NCI-H2029 treated with DMSO at 0.1 percent for 48 hours (cell line): ENCODE measurements around the gene RNF169.
"Not testable (repeated sequence)": the region's sequence is repeated elsewhere in the genome, so short reads cannot be mapped to it uniquely, and the experiment has no call there.

Source experiments
- DNase-seq: peaks from one replicate; lab custom pipeline; 2025; lab: John Stamatoyannopoulos, UW

RNF169 gene

DNA sequence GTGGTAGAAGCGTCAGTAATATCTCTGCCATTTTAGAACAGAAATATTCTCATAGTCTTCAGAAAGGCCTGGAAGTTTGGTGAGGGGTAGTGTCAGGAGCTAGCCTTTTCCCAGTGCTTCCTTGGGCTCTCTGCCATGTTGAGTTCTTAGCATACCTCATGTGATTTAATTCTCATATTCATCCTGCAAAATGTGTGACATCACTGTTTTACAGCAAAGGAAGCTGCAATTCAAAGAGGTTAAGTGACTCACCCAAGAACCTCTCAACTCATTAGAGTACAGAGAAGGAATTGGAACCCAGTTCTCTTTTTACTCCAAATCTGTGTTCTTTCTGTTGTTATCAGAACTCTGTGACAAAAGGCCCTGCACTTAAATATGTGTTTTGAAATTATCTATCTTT, 72.1 kb downstream of the RNF169 start:
- DNase-seq = no peak

- no peak for DNase-seq
Measured at GRCh38 chr11:74822170-74822569, 73.5 kb downstream of the RNF169 start.

- no peak for DNase-seq
Measured at GRCh38 chr11:74824285-74824982, 75.8 kb downstream of the RNF169 start.

DNA sequence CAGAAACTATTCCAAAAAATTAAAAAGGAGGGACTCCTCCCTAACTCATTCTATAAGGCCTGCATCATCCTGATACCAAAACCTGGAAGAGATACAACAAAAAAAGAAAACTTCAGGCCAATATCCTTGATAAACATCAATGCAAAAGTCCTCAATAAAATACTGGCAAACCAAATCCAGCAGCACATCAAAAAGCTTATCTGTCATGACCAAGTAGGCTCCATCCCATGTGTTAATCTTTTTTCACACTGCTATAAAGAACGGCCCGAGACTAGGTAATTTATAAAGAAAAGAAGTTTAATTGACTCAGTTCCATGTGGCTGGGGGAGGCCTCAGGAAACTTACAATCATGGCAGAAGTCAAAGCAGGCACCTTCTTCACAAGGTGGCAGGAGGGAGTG, 76.9 kb downstream of the RNF169 start:
- DNase-seq = not testable (repeated sequence)

- no peak for DNase-seq
Measured at GRCh38 chr11:74826901-74827300, 78.3 kb downstream of the RNF169 start.

DNA sequence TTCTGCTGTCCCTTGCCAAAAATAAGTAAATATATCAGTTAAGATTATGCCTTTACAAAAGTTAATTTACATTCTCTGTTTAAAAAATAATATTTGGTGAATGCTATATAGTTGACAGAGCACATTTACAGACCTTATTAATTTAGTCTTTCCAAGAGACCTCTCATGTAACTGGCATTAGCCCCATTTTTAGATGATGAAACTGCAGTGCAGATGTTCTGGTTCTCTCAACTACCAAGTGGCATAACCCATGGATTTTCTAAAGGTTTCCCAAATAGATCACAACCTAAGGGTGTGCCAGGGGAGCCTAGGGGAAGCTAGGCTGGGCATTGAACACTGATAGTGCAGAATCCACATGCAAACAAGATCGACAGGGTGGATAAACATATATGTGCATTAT, 88.5 kb downstream of the RNF169 start:
- DNase-seq = no peak

GRCh38 chr11:74838188-74838587, 89.5 kb downstream of the RNF169 start:
- no peak for DNase-seq

DNA sequence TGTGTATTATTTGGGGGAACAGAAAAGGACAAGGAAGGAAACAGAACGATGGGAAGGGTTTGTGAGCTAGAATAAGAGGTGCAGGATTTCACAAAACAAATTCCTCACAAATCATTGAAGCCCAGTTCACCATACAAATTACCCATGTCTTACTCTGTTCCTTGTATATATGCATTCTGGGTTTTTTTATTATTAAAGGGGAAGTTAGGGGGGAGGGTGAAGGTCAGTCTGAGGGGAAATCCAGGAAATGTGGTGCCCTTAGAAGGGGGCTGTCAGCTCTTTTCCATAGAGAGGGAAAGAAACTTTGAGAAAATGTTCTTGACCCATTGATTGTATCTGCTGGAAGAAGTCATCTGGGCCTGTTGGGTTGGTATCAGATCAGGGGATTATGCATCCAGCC, 90.8 kb downstream of the RNF169 start:
- DNase-seq = no peak

- DNase-seq = no peak
Measured at GRCh38 chr11:74839971-74840370, 91.3 kb downstream of the RNF169 start.

- no peak for DNase-seq
Measured at GRCh38 chr11:74840486-74840885, 91.8 kb downstream of the RNF169 start.

- DNase-seq = no peak
Measured at GRCh38 chr11:74842967-74843366, 94.3 kb downstream of the RNF169 start.

GRCh38 chr11:74844072-74844471, 95.4 kb downstream of the RNF169 start:
- no peak for DNase-seq

GRCh38 chr11:74844865-74845264, 96.2 kb downstream of the RNF169 start:
- no peak for DNase-seq

GRCh38 chr11:74845978-74846517, 97.4 kb downstream of the RNF169 start:
- DNase-seq = no peak

DNA sequence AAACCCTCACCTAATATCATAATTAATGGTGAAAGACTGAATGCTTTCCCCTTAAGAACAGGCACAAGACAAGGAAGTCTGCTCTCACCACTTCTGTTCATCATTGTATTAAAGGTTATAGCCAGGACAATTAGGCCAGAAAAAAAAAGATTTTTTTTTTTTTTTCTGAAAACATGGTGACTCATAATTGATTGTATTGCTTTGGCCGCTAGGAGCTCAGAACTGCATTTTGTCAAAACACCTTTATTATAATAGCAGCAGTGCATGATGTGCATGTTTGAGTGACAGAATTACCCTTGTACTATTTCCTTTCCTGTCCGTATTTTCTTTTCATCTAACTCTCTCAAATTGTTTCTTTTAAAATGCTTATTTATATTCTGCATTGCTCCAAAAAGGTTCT, 98.1 kb downstream of the RNF169 start:
- no peak for DNase-seq

DNA sequence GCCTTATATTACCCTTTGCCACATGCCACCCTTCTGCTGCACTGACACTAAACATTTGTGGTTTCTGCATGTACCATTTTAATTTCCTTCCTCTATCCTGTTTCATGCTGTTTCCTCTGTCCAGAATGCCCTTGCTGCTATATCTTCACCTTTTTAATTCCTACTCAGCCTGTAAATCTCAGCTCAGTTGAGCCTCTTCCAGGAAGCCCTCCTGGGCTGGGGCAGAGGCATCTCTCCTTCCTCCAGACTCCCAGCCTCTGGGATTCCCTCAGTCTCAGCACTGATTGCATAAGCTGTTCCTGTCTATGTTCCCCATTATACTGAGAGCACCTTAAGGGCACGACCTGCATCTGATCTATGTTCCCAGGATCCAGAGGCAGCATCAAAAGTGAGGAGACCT, 98.7 kb downstream of the RNF169 start:
- DNase-seq = no peak

DNA sequence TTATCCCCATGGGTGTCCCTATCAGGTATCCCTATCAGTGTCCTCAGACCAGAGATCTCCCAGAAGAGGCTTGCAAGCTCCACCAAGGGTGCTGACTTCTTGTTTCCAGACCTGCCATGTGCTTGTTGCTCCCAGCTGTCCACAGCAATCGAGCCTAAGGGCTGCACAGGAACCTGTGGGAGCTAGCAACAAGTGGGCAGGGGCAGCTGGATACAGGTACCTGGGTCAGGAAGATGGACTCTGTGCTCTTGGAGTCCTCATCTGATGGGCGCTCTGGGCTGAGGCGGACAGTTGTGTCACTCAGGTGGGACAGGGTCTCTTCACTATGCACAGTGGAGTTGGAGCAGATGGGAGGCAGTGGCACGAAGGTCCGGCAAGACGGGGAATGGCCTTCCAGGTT, 99.2 kb downstream of the RNF169 start:
- no peak for DNase-seq

DNA sequence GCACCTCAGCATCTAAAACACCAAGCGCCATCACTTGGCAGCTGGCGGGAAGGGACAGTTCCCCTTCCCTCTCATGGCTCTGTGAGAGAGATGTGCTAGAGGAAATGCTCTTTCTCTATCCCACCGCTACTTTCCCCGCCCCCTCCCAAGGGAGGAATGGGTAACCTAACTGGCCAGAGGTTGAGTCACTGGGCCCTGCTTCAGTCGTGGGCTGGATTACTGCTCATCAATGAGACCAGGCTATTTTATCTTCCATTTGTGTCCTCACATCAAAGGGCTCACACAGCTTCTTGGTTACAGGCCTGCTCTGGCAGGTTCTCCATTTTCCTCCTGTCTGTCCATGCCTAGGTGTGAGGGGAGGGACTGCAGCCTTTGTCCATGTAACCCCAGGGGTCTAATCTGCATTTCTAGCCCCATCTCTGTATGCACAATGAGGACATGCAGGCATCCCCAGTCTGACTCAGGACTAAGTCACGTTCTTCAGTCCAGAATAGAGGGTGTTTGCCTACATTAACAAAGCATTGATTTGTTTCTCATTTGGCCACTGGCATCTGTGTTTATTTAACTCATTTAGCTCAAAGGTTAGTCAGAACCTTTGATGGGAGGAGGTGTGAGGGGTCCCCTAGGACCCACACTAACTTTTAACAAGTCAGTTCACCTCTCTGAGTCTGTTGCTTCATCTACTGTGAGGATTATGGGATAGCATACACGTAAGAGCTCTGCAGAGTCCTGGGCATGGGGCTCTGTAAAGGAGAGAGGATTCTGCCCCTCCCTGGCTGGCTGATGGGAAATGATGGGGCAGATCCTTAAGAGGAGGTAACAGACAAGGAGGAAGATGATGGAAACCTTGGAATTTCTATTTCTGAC, 101.1 kb downstream of the RNF169 start:
- no peak for DNase-seq

- DNase-seq = no peak
Measured at GRCh38 chr11:74853223-74853622, 104.6 kb downstream of the RNF169 start.

DNA sequence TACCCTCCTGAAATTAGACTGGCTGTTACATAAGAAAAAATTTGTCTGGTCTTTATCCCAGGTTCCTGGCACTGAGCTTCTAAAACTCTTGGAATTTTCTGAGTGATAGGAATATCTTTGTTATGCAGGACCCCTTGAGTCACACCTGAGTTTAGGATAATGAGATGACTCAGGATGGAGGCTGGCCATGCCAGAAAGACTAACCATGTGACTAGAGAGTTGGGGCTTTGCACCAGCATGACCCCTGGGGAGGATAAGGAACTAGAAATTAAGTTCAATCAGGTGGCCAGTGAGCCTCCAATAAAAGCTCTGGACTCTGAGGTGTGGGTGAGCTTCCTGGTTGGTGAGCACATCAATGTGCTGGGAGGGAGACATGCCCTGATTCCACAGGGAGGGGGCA, 112.1 kb downstream of the RNF169 start:
- DNase-seq = no peak

DNA sequence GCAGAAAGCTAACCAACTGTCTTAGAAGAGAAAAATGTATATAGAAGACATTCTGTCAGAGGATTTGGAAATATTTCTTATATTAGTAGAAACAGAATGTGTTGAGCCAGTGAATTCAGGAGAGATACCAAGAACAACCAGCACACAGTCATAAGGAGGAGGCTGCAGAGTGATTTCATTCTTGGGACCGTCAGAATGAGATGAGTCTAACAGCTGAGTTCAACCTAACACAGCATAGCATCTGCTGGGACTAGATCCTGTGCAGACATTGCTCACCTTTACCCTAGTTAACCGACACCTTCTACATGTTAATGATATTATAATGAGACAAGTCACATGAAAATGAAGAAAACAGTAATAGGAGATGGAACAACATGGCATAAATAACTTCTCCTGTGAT, 114.8 kb downstream of the RNF169 start:
- no peak for DNase-seq

GRCh38 chr11:74866557-74866956, 117.9 kb downstream of the RNF169 start:
- no peak for DNase-seq

DNA sequence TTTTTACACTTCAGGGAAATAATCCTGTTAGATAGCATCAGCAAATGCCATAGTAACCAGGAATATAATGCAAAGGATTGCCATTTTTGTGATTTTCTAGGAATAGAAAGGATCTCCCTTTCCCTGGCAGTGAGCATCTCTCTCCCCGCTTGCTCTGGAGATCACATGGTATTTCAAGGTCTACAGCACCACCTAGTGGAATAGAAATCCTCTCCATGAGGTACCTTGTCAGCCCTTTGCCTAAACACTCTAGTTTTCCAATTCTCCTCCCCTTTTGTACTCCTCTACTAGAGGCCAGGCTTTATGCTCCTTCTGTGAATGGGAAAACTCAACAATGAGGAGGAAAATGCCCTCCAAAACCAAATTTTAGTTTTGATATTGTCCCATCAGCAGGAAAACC, 121.8 kb downstream of the RNF169 start:
- no peak for DNase-seq
